NCI-H1436 (cell line): ENCODE results near the gene CFAP58.
"Not testable (repeated sequence)": the region's sequence is repeated elsewhere in the genome, so short reads cannot be mapped to it uniquely, and the experiment has no call there.

Experiments used
- DNase-seq: peaks from one replicate; lab custom pipeline; 2025; lab: John Stamatoyannopoulos, UW

The CFAP58 gene

GRCh38 chr10:104433669-104434068 is 80.0 kb downstream of the CFAP58 start:
- DNase-seq, result no peak

- DNase-seq, result no peak
Measured at GRCh38 chr10:104434601-104435000, 81.0 kb downstream of the CFAP58 start.

- no peak for DNase-seq
Measured at GRCh38 chr10:104435822-104436221, 82.2 kb downstream of the CFAP58 start.

GRCh38 chr10:104437226-104437625 is 83.6 kb downstream of the CFAP58 start:
- no peak for DNase-seq

- DNase-seq, result no peak
Measured at GRCh38 chr10:104440221-104440620, 86.6 kb downstream of the CFAP58 start.

GRCh38 chr10:104441329-104442000 is 87.8 kb downstream of the CFAP58 start:
- DNase-seq, result no peak

GRCh38 chr10:104445359-104445758 is 91.7 kb downstream of the CFAP58 start:
- DNase-seq, result no peak

- no peak for DNase-seq
Measured at GRCh38 chr10:104446151-104446550, 92.5 kb downstream of the CFAP58 start.

GRCh38 chr10:104447331-104447730 is 93.7 kb downstream of the CFAP58 start:
- no peak for DNase-seq

- DNase-seq, result no peak
Measured at GRCh38 chr10:104447906-104448305, 94.3 kb downstream of the CFAP58 start.

GRCh38 chr10:104449391-104449790 is 95.8 kb downstream of the CFAP58 start:
- no peak for DNase-seq

- no peak for DNase-seq
Measured at GRCh38 chr10:104450490-104450889, 96.9 kb downstream of the CFAP58 start.

- no peak for DNase-seq
Measured at GRCh38 chr10:104450954-104451353, 97.3 kb downstream of the CFAP58 start.

GRCh38 chr10:104452977-104453376 is 99.3 kb downstream of the CFAP58 start:
- DNase-seq, result no peak

GRCh38 chr10:104456802-104457542 is 103.3 kb downstream of the CFAP58 start:
- DNase-seq, result no peak

GRCh38 chr10:104457543-104457828 is 103.9 kb downstream of the CFAP58 start:
- DNase-seq, result no peak

GRCh38 chr10:104465575-104465974 is 111.9 kb downstream of the CFAP58 start:
- not testable (repeated sequence) for DNase-seq

- not testable (repeated sequence) for DNase-seq
Measured at GRCh38 chr10:104468818-104469217, 115.2 kb downstream of the CFAP58 start.

GRCh38 chr10:104472505-104472904 is 118.9 kb downstream of the CFAP58 start:
- no peak for DNase-seq

GRCh38 chr10:104472957-104473745 is 119.5 kb downstream of the CFAP58 start:
- DNase-seq, result no peak

- DNase-seq, result no peak
Measured at GRCh38 chr10:104478380-104478779, 124.7 kb downstream of the CFAP58 start.

GRCh38 chr10:104479906-104480593 is 126.4 kb downstream of the CFAP58 start:
- no peak for DNase-seq
